Neural cell (in vitro differentiated cells): ENCODE data around the gene PHB1. TPM values are rescaled to one million over a fixed set of nuclear protein-coding genes. Genes with fewer than 3 reads are reported as not detected.

Experiments used
- H2AFZ ChIP-seq: fragments of 200-600, 300-800 bp; sonication (generic), shearing (Covaris generic); 2 replicates; pipeline ENCODE4 v1.6.0; 2014; ENCODE audit warnings: low read depth, mild to moderate bottlenecking, antibody characterized with exemption, low read length, moderate library complexity
- H3F3A ChIP-seq: fragments of 200-600 bp; shearing (Covaris generic); 2 replicates; pipeline ENCODE4 v1.6.1; 2016; ENCODE audit warnings: mild to moderate bottlenecking, moderate library complexity, mixed read lengths, antibody characterized with exemption, low read length; ENCODE audit not compliant: insufficient read depth, poor library complexity, severe bottlenecking
- H3K27ac ChIP-seq: fragments of 200-600, 300-800 bp; sonication (generic), shearing (Covaris generic); 2 replicates; pipeline ENCODE4 v1.5.1; 2014; ENCODE audit warnings: mild to moderate bottlenecking, low read length, moderate library complexity
- H3K27me3 ChIP-seq: fragments of 300-800, 200-600 bp; sonication (generic), shearing (Covaris generic); 2 replicates; pipeline ENCODE4 v1.6.0; 2014; ENCODE audit warnings: mild to moderate bottlenecking, low read depth, low read length, moderate library complexity; ENCODE audit not compliant: insufficient read depth
- H3K36me3 ChIP-seq: fragments of 300-800, 200-600 bp; sonication (generic), shearing (Covaris generic); 2 replicates; pipeline ENCODE4 v1.5.1; 2014; ENCODE audit warnings: mild to moderate bottlenecking, antibody characterized with exemption, low read length, moderate library complexity; ENCODE audit not compliant: insufficient read depth
- H3K4me2 ChIP-seq: fragments of 300-800, 200-600 bp; sonication (generic), shearing (Covaris generic); 2 replicates; pipeline ENCODE4 v1.6.0; 2014; ENCODE audit warnings: mild to moderate bottlenecking, low read length
- H3K4me3 ChIP-seq: fragments of 300-800, 200-600 bp; sonication (generic), shearing (Covaris generic); 2 replicates; pipeline ENCODE4 v1.5.1; 2014; ENCODE audit warnings: mild to moderate bottlenecking, low read length, moderate library complexity
- H3K79me2 ChIP-seq: fragments of 200-600 bp; shearing (Covaris generic); replicated peaks from 2 replicates; pipeline ENCODE4 v1.6.0; 2014; ENCODE audit warnings: mild to moderate bottlenecking, low read length, moderate library complexity; ENCODE audit not compliant: insufficient read depth
- H3K9ac ChIP-seq: fragments of 300-800, 200-600 bp; sonication (generic), shearing (Covaris generic); 2 replicates; pipeline ENCODE4 v1.6.1; 2016; ENCODE audit warnings: mild to moderate bottlenecking, low read length, mixed read lengths
- H3K9me2 ChIP-seq: fragments of 200-600 bp; shearing (Covaris generic); 2 replicates; pipeline ENCODE4 v1.6.1; 2016; ENCODE audit warnings: mild to moderate bottlenecking, low read length, mixed read lengths; ENCODE audit not compliant: insufficient read depth
- H3K9me3 ChIP-seq: fragments of 200-600, 300-800 bp; sonication (generic), shearing (Covaris generic); 2 replicates; pipeline ENCODE4 v1.6.1; 2016; ENCODE audit warnings: mild to moderate bottlenecking, mixed run types, low read length, moderate library complexity, mixed read lengths
- H4K20me1 ChIP-seq: fragments of 200-600 bp; shearing (Covaris generic); 2 replicates; pipeline ENCODE4 v1.6.1; 2016; ENCODE audit warnings: mild to moderate bottlenecking, mixed run types; ENCODE audit not compliant: insufficient read depth
- EP300 ChIP-seq: fragments of 450-650 bp; conservative IDR thresholded peaks from 2 replicates; pipeline ENCODE4 v1.6.1; 2014; ENCODE audit warnings: antibody characterized with exemption, mild to moderate bottlenecking, moderate library complexity; ENCODE audit not compliant: poor library complexity, severe bottlenecking
- EZH2 ChIP-seq: fragments of 200-600, 300-800 bp; shearing (Covaris generic), sonication (generic); IDR thresholded peaks from 2 replicates; pipeline ENCODE4 v1.6.1; 2014; ENCODE audit warnings: antibody characterized with exemption, low read length, borderline replicate concordance, mild to moderate bottlenecking; ENCODE audit not compliant: insufficient read depth, poor library complexity, severe bottlenecking
- MXI1 ChIP-seq: fragments of 450-650 bp; conservative IDR thresholded peaks from 2 replicates; pipeline ENCODE4 v1.6.1; 2014; ENCODE audit warnings: antibody characterized with exemption, mild to moderate bottlenecking; ENCODE audit not compliant: poor library complexity, severe bottlenecking
- POLR2AphosphoS5 ChIP-seq: IDR thresholded peaks from 2 replicates; pipeline ENCODE4 v1.6.1; 2012
- RAD21 ChIP-seq: fragments of 450-650 bp; conservative IDR thresholded peaks from 2 replicates; pipeline ENCODE4 v1.6.1; 2014; ENCODE audit warnings: antibody characterized with exemption, mild to moderate bottlenecking, moderate library complexity
- SMC3 ChIP-seq: fragments of 450-650 bp; conservative IDR thresholded peaks from 2 replicates; pipeline ENCODE4 v1.6.1; 2014; ENCODE audit warnings: antibody characterized with exemption, mild to moderate bottlenecking, moderate library complexity; ENCODE audit not compliant: poor library complexity
- TAF1 ChIP-seq: IDR thresholded peaks from 2 replicates; pipeline ENCODE4 v1.6.1; 2012; ENCODE audit warnings: low read depth
- polyA plus RNA-seq: library from polyadenylated mRNA; depleted of rRNA; stranded (reverse); fragments of >200 nt; gene quantifications from 2 replicates; pipeline ENCODE4 v1.2.3, GENCODE V29; 2014
- TF ChIP-seq, protein P1 (sequence below): fragments of 450-650 bp; IDR thresholded peaks from 2 replicates; pipeline ENCODE4 v1.5.1; 2014; ENCODE audit warnings: antibody characterized with exemption, mild to moderate bottlenecking, moderate library complexity; ENCODE audit not compliant: poor library complexity, severe bottlenecking
- TF ChIP-seq, protein P2 (sequence below): IDR thresholded peaks from 2 replicates; pipeline ENCODE4 v1.6.1; 2012; ENCODE audit warnings: borderline replicate concordance

PHB1 gene
- polyA plus RNA-seq, 1 donor from 2014 or later, result 99.0 TPM

DNA sequence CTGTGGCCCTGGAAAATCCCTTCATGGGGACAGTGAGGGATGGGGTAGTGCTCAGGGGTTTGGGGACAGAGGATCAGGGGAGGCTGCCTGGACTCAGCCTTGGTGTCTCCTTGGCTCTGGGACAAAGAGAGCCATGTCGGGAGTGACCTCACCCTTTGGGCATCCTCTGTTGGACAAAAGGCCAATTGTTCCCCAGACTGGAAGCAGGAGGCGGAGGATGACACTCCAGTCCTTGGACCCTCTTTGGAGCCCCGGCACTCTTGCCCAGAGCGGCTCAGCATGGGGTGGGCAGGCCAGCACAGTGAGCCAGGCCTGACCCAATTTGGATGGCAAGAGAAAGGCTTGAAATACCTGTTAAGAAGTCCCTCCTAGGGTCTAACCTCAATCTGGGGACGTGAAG is 39.4 kb upstream of the PHB1 start:
- Histone ChIP-seq H3K4me2 (no peak overlapping the region), H3K36me3 (no peaks in the 10 kb centered on the region), H4K20me1 (no peaks in the 10 kb centered on the region), H3K9me3 (no peaks in the 10 kb centered on the region), H3K9ac (no peak overlapping the region), H2AFZ (no peak overlapping the region), H3K27me3 (no peaks in the 10 kb centered on the region), H3K79me2 (no peaks in the 10 kb centered on the region), H3F3A (no peaks in the 10 kb centered on the region), H3K9me2 (no peaks in the 10 kb centered on the region), H3K4me3 (no peak overlapping the region), H3K27ac (no peak overlapping the region)
- TF ChIP-seq RAD21 (no peak), MXI1 (no peak), EZH2 (no peak), SMC3 (no peak), TAF1 (no peak)
- TF ChIP-seq, protein P1, sequence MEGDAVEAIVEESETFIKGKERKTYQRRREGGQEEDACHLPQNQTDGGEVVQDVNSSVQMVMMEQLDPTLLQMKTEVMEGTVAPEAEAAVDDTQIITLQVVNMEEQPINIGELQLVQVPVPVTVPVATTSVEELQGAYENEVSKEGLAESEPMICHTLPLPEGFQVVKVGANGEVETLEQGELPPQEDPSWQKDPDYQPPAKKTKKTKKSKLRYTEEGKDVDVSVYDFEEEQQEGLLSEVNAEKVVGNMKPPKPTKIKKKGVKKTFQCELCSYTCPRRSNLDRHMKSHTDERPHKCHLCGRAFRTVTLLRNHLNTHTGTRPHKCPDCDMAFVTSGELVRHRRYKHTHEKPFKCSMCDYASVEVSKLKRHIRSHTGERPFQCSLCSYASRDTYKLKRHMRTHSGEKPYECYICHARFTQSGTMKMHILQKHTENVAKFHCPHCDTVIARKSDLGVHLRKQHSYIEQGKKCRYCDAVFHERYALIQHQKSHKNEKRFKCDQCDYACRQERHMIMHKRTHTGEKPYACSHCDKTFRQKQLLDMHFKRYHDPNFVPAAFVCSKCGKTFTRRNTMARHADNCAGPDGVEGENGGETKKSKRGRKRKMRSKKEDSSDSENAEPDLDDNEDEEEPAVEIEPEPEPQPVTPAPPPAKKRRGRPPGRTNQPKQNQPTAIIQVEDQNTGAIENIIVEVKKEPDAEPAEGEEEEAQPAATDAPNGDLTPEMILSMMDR, result no peak

DNA sequence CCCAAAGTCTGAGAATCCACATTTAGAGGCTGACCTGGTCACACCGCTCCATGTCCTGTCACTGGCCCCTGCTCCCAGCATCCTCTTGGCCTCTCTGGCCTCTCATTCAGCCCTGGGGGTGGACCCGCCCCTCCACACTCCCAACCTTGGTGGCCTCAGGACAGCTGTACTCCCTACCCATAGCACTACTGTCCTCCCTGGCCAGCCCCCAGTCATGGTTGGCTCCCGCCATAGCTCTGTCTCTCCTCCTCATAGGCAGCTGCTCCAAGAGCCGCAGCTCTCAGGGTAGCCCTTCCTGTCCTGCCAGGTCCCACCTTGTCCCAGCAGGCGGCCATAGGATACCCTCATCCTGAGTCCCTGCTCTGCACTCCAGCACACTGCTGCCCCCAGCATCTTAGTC is 38.0 kb upstream of the PHB1 start:
- no peaks in the 10 kb centered on the region for H3K27me3 ChIP-seq
- no peaks in the 10 kb centered on the region for H3K36me3 ChIP-seq

More for the DNA sequence above, 38.0 kb upstream of the PHB1 start:
- Histone ChIP-seq H4K20me1 (no peaks in the 10 kb centered on the region), H3K4me3 (no peak overlapping the region), H3K79me2 (no peaks in the 10 kb centered on the region), H3K4me2 (no peak overlapping the region), H3K9ac (no peak overlapping the region), H3K9me2 (no peaks in the 10 kb centered on the region), H3K27ac (no peak overlapping the region), H3F3A (no peaks in the 10 kb centered on the region), H2AFZ (no peak overlapping the region), H3K9me3 (no peaks in the 10 kb centered on the region)
- TF ChIP-seq MXI1 (no peak), SMC3 (no peak), EP300 (no peak), TAF1 (no peak), EZH2 (no peak), POLR2AphosphoS5 (no peak), RAD21 (no peak)
- TF ChIP-seq, protein P1, result no peak
- TF ChIP-seq, protein P2, sequence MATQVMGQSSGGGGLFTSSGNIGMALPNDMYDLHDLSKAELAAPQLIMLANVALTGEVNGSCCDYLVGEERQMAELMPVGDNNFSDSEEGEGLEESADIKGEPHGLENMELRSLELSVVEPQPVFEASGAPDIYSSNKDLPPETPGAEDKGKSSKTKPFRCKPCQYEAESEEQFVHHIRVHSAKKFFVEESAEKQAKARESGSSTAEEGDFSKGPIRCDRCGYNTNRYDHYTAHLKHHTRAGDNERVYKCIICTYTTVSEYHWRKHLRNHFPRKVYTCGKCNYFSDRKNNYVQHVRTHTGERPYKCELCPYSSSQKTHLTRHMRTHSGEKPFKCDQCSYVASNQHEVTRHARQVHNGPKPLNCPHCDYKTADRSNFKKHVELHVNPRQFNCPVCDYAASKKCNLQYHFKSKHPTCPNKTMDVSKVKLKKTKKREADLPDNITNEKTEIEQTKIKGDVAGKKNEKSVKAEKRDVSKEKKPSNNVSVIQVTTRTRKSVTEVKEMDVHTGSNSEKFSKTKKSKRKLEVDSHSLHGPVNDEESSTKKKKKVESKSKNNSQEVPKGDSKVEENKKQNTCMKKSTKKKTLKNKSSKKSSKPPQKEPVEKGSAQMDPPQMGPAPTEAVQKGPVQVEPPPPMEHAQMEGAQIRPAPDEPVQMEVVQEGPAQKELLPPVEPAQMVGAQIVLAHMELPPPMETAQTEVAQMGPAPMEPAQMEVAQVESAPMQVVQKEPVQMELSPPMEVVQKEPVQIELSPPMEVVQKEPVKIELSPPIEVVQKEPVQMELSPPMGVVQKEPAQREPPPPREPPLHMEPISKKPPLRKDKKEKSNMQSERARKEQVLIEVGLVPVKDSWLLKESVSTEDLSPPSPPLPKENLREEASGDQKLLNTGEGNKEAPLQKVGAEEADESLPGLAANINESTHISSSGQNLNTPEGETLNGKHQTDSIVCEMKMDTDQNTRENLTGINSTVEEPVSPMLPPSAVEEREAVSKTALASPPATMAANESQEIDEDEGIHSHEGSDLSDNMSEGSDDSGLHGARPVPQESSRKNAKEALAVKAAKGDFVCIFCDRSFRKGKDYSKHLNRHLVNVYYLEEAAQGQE, result no peak
